HG03378 (cell line): ENCODE data around the gene GLB1L2.
A peak's percentile ranks its signal among the peaks of the same experiment; 100 is the strongest.

ENCODE experiments used
- ATAC-seq: cut with Tn5 transposase; IDR thresholded peaks from one replicate; pipeline ENCODE4 v1.9.1; 2021; ENCODE audit warnings: mild to moderate bottlenecking, moderate library complexity; ENCODE audit not compliant: unreplicated experiment

The GLB1L2 gene

GRCh38 chr11:134346101-134346975 is 14.6 kb downstream of the GLB1L2 start:
- ATAC-seq, result no peak

DNA sequence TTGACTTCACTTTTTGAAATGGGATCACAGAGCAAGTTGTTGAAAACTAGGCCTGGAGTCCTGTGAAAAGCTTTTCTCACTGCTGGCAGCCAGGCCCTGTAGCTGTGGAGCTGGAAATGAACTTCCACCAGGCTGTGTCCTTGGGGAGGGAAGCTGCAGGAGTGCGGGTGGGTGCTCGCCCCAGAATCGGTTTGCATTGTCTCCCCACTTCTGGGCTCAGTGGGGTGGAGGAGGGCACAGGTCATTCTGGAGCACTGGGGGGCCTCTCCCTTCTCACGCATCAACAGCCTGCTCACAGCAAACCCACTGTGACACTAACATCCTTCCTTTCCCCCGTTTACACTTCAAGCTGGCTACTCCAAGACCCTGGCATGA is 15.2 kb downstream of the GLB1L2 start:
- no peak for ATAC-seq

- ATAC-seq, result no peak
Observed at GRCh38 chr11:134347441-134347840, 15.7 kb downstream of the GLB1L2 start.

DNA sequence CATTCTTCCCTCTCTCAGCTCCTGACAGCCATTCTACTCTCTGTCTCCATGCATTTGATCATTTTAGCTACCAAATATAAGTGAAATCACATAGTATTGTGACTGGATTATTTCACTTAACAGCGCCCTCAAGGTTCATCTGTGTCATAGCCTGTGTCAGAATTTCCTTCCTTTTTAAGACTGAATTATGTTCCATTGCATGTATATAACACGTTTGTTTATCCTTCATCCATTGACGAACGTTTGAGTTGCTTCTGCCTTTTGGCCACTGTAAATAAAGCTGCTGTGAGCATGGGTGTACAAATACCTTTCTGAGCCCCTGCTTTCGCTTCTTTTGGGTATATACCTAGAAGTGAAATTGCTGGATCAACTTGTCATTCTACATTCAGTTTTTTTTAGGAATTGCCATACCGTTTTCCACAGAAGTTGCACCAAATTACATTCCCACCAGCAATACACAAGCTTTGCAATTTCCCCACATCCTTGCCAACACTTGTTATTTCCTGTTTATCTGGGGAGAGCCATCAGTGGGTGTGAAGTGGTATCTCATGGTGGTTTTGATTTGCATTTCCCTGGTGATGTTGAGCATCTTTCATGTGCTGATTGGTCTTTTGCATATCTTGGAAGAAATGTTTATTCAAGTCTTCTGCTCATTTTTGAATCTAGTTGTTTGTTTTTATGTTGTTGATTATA is 17.5 kb downstream of the GLB1L2 start:
- ATAC-seq, result no peak

- ATAC-seq, result no peak
Observed at GRCh38 chr11:134349802-134350355, 18.1 kb downstream of the GLB1L2 start.

DNA sequence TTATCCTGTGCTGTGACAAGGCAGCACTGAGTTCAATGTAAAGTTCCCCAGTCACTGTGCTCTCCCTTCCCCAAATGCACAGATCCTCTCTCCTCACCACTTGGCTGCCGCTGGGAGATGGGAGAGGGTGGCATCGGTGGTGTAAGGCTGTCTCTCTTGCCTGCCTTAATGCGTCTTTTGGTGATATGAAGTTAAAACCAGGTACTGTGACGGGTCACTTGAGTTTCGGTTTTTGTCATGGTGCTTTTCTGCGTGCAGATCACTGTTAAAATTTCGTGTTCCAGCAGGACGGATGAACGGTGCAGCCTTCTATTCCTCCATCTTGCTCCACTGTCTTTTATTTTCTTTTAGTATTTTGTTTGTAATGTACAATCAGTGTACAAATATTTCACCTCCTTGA is 18.6 kb downstream of the GLB1L2 start:
- ATAC-seq, result peak; percentile 67

DNA sequence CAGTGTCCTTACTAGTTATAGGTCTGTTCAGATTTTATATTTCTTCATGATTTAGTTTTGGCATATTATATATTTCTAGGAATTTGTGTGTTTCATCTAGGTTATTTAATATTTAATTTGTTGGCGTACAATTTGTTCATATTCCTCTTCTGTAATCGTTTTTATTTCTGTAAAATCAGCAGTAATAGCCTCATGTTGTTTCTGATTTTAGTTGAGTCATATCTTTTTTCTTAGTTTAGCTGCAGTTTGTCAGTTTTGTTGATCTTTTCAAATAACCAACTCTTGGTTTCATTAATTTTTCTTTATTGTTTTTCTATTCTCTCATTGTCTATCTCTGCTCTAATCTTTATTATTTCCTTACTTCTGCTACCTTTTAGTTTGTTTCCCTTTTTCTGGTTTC is 20.3 kb downstream of the GLB1L2 start:
- no peak for ATAC-seq

DNA sequence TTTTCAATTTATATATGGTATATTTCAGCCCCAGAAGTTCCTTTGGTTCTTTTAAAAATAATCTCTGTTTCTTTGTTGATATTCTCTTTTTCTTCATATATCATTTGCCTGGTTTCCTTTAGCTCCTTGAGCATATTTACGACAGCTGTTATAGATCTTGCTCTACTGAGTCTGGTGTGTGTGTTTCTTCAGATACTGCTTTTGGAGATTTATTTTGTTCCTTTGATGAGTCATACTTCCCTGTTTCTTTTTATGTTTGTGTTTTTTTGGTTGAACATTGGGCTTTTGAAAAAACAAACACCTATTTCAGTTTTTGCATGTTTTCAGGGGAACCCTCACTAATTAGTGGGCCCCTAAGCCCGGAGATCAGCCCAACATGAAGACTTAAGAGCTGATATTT is 23.3 kb downstream of the GLB1L2 start:
- no peak for ATAC-seq

GRCh38 chr11:134355656-134356055 is 23.9 kb downstream of the GLB1L2 start:
- ATAC-seq, result no peak

GRCh38 chr11:134356656-134357544 is 25.1 kb downstream of the GLB1L2 start:
- no peak for ATAC-seq

GRCh38 chr11:134357545-134357839 is 25.7 kb downstream of the GLB1L2 start:
- ATAC-seq, result no peak

DNA sequence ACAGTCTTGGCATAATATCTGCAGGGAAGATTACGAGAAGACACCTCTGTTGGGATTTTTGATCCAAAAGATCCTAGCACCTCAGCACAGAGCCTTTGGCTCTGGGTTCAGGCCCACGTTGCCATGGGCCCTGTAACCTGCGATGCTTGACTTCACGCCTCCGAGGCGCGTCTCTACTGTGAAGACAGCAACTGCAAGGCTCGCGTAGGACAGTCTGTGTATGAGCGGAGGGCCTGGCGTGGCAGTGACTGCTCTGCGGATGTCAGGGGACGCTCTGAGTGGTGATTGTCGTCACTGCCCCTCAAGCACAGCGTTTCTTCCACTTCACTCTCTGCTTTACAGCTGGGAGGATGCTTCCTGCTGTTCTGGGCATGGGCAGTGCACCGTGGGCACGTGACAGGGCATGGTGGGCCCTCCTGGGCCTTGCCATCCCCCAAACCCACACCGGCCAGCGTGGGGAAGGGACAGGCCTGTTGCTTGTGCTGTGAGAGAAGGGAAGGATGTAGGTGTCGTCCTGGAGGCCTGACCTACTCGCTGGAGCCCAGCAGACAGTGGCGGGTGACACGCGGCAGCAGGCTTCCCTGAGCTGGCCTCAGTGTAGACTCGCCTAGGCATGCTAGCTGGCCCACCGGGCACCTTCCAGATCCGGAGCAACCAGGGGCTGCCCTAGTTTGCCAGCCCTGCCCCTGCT is 26.5 kb downstream of the GLB1L2 start:
- no peak for ATAC-seq

GRCh38 chr11:134358856-134359490 is 27.2 kb downstream of the GLB1L2 start:
- no peak for ATAC-seq

GRCh38 chr11:134359646-134360045 is 27.9 kb downstream of the GLB1L2 start:
- ATAC-seq, result no peak

DNA sequence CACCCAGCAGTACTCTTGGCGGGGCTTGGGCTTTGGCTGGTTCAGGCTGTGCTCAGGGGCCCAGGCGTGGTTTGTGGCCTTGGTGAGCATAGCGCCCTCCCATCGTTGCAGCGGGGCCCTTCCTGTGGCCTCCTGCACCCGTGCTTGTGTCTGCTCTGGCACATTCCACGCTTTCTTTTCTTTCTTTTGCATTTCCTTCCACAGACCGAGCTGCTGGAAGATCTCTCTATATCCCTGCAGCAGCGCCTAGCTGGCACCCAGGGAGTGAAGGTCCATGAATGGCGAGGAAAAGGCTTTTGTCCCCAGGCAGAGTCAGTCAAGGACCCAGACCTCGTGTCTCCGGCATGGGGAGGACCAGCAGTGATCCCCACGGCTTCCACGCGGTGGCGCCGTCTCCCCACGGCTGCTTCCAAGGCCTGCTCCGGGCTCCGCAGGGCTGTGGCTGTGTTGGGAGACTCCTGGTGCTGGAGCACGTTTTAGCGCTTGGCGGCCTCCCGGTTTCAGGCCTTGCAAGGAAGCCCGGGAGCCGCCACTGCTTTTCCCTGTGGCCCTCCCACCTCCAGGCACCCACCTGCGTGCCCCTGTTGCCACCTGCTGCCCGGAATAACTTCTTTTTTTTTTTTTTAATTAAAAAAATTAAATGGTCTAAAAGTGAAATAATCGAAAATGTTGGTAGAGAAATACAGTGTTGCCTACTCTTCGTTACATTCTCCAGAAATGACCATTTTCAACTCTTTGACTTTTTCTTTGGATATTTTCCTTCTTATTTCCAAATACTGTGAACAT is 28.5 kb downstream of the GLB1L2 start:
- peak; percentile 82 for ATAC-seq

DNA sequence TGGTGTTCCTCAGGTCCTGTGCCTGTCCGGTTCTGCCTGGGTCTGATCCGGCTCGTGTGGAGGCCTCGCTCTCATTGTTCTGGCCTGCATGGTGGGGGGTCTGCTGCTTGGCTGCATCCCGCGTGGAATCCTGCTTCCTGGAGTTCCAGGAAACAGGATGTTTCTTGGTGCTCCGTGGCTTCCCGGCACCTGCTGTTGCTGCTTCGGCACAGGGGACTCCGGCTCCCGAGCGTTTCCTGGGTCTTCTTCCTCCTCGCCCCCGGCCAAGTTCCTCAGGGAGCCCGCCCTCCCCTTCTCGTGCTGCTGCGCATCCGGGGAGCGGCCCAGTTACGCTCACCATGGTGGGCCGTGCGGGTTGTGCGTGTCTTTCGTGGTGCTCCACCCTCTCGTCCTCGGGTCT is 29.9 kb downstream of the GLB1L2 start:
- no peak for ATAC-seq

DNA sequence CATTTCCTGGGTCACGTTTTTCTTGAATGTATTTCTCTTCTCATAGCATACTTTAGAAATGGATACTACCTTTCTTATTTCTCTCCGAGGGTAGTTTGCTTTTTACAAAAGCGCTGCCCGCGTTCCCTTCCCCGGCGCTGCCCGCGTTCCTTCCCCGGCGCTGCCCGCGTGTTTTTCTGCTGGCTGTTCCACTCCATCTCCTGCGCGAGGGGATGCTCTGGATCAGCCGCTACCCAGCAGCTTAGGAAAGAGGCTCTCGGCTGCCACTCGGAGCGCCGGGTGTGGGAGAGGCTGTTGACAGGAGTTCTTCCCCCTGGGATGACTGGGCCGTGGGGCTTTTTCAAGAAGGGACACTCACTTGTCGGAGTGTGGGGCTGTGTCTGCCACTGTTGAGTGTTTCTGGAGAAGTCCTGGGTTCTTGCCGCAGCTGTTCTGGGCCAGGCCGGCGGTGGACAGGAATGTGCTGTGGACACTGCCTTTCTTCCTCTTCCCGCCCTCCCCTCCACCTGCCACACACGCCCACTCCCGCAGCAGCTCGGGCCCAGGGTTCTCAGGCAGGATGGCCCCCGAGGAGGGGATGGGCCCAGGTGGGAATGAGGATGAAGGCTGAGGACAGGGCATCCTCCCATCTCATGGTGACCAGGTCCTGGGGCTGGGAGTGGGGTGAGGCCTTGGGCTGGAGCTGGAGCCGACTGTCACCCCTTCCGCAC is 30.6 kb downstream of the GLB1L2 start:
- ATAC-seq, result no peak

DNA sequence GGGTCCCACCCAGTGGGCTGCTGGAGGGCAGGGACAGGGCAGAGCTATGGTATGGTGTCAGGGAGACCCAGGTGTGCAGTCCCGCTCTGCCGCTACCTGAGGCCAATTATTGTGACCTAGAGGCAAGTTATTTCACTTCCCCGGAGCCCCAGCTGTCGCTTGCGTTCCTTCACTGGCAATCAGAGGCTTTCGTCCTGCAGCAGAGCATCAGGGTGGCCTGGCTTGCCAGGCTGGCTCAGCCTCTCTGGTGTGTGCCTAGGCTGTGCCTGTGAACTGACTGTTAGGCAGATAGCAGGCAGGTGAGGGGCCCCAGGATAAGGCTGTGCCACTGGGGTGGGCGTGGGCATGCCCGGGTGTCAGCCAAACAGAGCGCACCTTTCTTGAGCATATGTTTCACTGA is 31.4 kb downstream of the GLB1L2 start:
- ATAC-seq, result no peak

- ATAC-seq, result no peak
Observed at GRCh38 chr11:134363592-134363991, 31.8 kb downstream of the GLB1L2 start.
